OCI-LY7 (cell line): ENCODE measurements around the gene DDX25. TPM values are rescaled to one million over a fixed set of nuclear protein-coding genes. Genes with fewer than 3 reads are reported as not detected.

Source experiments
- BruUV-seq: library from RNA; stranded (reverse); fragments of 400-500 nt; replicated peaks from 2 replicates; lab custom pipeline; 2021; lab: Mats Ljungman, UMichigan
- CTCF ChIA-PET: fragments of 300-600 bp; sonication (Branson Sonifier 250); formaldehyde crosslinking; loops from one replicate; lab custom pipeline; 2022; ENCODE audit warnings: antibody characterized with exemption; ENCODE audit not compliant: unreplicated experiment; lab: Charles Lee
- POLR2A ChIA-PET: fragments of 300-600 bp; sonication (Branson Sonifier 250); formaldehyde crosslinking; loops from one replicate; lab custom pipeline; 2022; ENCODE audit warnings: antibody characterized with exemption; lab: Charles Lee
- DNase-seq: peaks from one replicate; pipeline ENCODE4 v3.0.0-alpha.2; 2015; ENCODE audit warnings: low spot score
- H2AFZ ChIP-seq: fragments of 200-600 bp; sonication (generic), shearing (Covaris generic); 2 replicates; pipeline ENCODE4 v1.6.1; 2014; ENCODE audit warnings: mild to moderate bottlenecking, antibody characterized with exemption, low read length, moderate library complexity
- H3K27ac ChIP-seq: fragments of 200-600 bp; sonication (generic); 2 replicates; pipeline ENCODE4 v1.5.1; 2014; ENCODE audit warnings: mixed run types, low read depth, mild to moderate bottlenecking, moderate library complexity, low read length, inconsistent platforms; ENCODE audit not compliant: poor library complexity, severe bottlenecking
- H3K36me3 ChIP-seq: fragments of 200-600 bp; sonication (generic); 2 replicates; pipeline ENCODE4 v1.6.1; 2014; ENCODE audit warnings: mild to moderate bottlenecking, antibody characterized with exemption, low read length, moderate library complexity, mixed read lengths; ENCODE audit not compliant: insufficient read depth
- H3K4me1 ChIP-seq: fragments of 200-600 bp; sonication (generic); 2 replicates; pipeline ENCODE4 v1.5.1; 2014; ENCODE audit warnings: mild to moderate bottlenecking, low read length; ENCODE audit not compliant: insufficient read depth, poor library complexity, severe bottlenecking
- H3K4me2 ChIP-seq: fragments of 200-600 bp; sonication (generic); 2 replicates; pipeline ENCODE4 v1.6.1; 2014; ENCODE audit warnings: mild to moderate bottlenecking, low read length
- H3K4me3 ChIP-seq: fragments of 200-600 bp; sonication (generic); 2 replicates; pipeline ENCODE4 v1.5.1; 2014; ENCODE audit warnings: mild to moderate bottlenecking, low read depth, low read length; ENCODE audit not compliant: poor library complexity, severe bottlenecking
- H3K79me2 ChIP-seq: fragments of 200-600 bp; sonication (generic); 2 replicates; pipeline ENCODE4 v1.6.1; 2016; ENCODE audit warnings: low read depth, mild to moderate bottlenecking, low read length, moderate library complexity, mixed read lengths; ENCODE audit not compliant: insufficient read depth
- H3K9me2 ChIP-seq: fragments of 200-600 bp; sonication (generic); 2 replicates; pipeline ENCODE4 v1.6.1; 2016; ENCODE audit warnings: mild to moderate bottlenecking, low read length, mixed read lengths; ENCODE audit not compliant: insufficient read depth
- H3K9me3 ChIP-seq: fragments of 200-600 bp; sonication (generic); 2 replicates; pipeline ENCODE4 v1.6.1; 2014; ENCODE audit warnings: mild to moderate bottlenecking, mixed run types, low read length, mixed read lengths
- H4K20me1 ChIP-seq: fragments of 200-600 bp; sonication (generic); 2 replicates; pipeline ENCODE4 v1.6.1; 2014; ENCODE audit warnings: mild to moderate bottlenecking, antibody characterized with exemption, low read length, moderate library complexity, mixed read lengths; ENCODE audit not compliant: insufficient read depth
- CTCF ChIP-seq: fragments of 200-600 bp; sonication (generic); conservative IDR thresholded peaks from 2 replicates; pipeline ENCODE4 v1.5.1; 2014; ENCODE audit warnings: mild to moderate bottlenecking, antibody characterized with exemption, low read length, moderate library complexity, mixed read lengths
- EZH2phosphoT487 ChIP-seq: fragments of 200-600 bp; sonication (generic); IDR thresholded peaks from 2 replicates; pipeline ENCODE4 v1.6.1; 2018; ENCODE audit warnings: low read depth, borderline replicate concordance, mild to moderate bottlenecking, mixed run types, antibody characterized with exemption, low read length, moderate library complexity, mixed read lengths
- intact Hi-C: fragments of 100-400 bp; cut with micrococcal nuclease; formaldehyde crosslinking; loops from one replicate; pipeline ENCODE4 v1.10.0; 2022; ENCODE audit not compliant: unreplicated experiment
- total RNA-seq, 2 experiments: library from RNA; depleted of rRNA in 1 of 2; stranded (reverse); fragments of >200 nt in 1 of 2; shearing (Covaris generic) in 1 of 2; gene quantifications; 2 replicates each; pipeline ENCODE4 v1.2.3, GENCODE V29; 2014 to 2022

DDX25 gene
- total RNA-seq, 2 experiments from 2014 or later: 0.13 TPM; not detected in 1

- H3K4me3 ChIP-seq: no peak overlapping the region
- H4K20me1 ChIP-seq: no peaks in the 10 kb centered on the region
- CTCF ChIA-PET: no interaction called here
- H3K36me3 ChIP-seq: no peaks in the 10 kb centered on the region
- POLR2A ChIA-PET: interaction anchor here (0.7 kb wide), 1 partner anchor 10 kb away, joined by 3 read pairs; no protein-coding TSS in a partner anchor
- H2AFZ ChIP-seq: no peak overlapping the region
- no peaks in the 10 kb centered on the region for H3K79me2 ChIP-seq
- H3K4me2 ChIP-seq: no peak overlapping the region
- no peak for TF ChIP-seq EZH2phosphoT487
- no peak for TF ChIP-seq CTCF
- no peak for DNase-seq
- no peaks in the 10 kb centered on the region for H3K9me3 ChIP-seq
- BruUV-seq: no TSS peak
- intact Hi-C loops: no loop called here
- H3K4me1 ChIP-seq: no peaks in the 10 kb centered on the region
- H3K27ac ChIP-seq: no peak overlapping the region
- no peaks in the 10 kb centered on the region for H3K9me2 ChIP-seq
Observed at GRCh38 chr11:125978181-125978716, 73.9 kb downstream of the DDX25 start.

Other genes starting within 250 kb of the DDX25 start
- gene ACRV1, start 223.7 kb upstream of the DDX25 start, total RNA-seq (2014; rRNA removed; shearing (Covaris generic)): 0.16 TPM in 1 of 2 replicates, not detected in the other
- 0.33 TPM in 1 of 2 replicates, not detected in the other for gene ACRV1, start 223.7 kb upstream of the DDX25 start, total RNA-seq (2022)
- gene PATE1, start 158.2 kb upstream of the DDX25 start, total RNA-seq (2014; rRNA removed; shearing (Covaris generic)): 0.33 TPM in 1 of 2 replicates, not detected in the other
- gene PATE1, start 158.2 kb upstream of the DDX25 start, total RNA-seq (2022): not detected in 2 replicates
- gene PATE2, start 125.7 kb upstream of the DDX25 start, total RNA-seq (2014; rRNA removed; shearing (Covaris generic)): 1.6 and 4.0 TPM in 2 replicates
- 1.1 and 1.4 TPM in 2 replicates for gene PATE2, start 125.7 kb upstream of the DDX25 start, total RNA-seq (2022)
- not detected in 2 replicates for gene PATE3, start 116.4 kb upstream of the DDX25 start, total RNA-seq (2014; rRNA removed; shearing (Covaris generic))
- gene PATE3, start 116.4 kb upstream of the DDX25 start, total RNA-seq (2022): not detected in 2 replicates
- gene PATE4, start 71.2 kb upstream of the DDX25 start, total RNA-seq (2014; rRNA removed; shearing (Covaris generic)): not detected in 2 replicates
- gene PATE4, start 71.2 kb upstream of the DDX25 start, total RNA-seq (2022): not detected in 2 replicates
- 25.1 and 31.5 TPM in 2 replicates for gene HYLS1, start 16.8 kb upstream of the DDX25 start, total RNA-seq (2014; rRNA removed; shearing (Covaris generic))
- 18.3 and 22.9 TPM in 2 replicates for gene HYLS1, start 16.8 kb upstream of the DDX25 start, total RNA-seq (2022)
- 7.7 and 8.6 TPM in 2 replicates for gene PUS3, start 1.3 kb upstream of the DDX25 start, total RNA-seq (2014; rRNA removed; shearing (Covaris generic))
- gene PUS3, start 1.3 kb upstream of the DDX25 start, total RNA-seq (2022): 9.2 and 10.2 TPM in 2 replicates
- not detected in 2 replicates for gene VSIG10L2, start 41.5 kb downstream of the DDX25 start, total RNA-seq (2014; rRNA removed; shearing (Covaris generic))
- gene VSIG10L2, start 41.5 kb downstream of the DDX25 start, total RNA-seq (2022): not detected in 2 replicates
- gene CDON, start 158.4 kb downstream of the DDX25 start, total RNA-seq (2014; rRNA removed; shearing (Covaris generic)): 1.5 and 2.0 TPM in 2 replicates
- gene CDON, start 158.4 kb downstream of the DDX25 start, total RNA-seq (2022): 1.1 and 2.5 TPM in 2 replicates